Measurements from ENCODE around the gene M6PR. TPM values are rescaled to one million over a fixed set of nuclear protein-coding genes. Genes with fewer than 3 reads are reported as not detected.

The M6PR gene
- total and polyA plus RNA-seq, 2 of the 8 experiments (the other 6 are each of a cell fraction or from before 2014, with no cell fraction given), result 106 to 122 TPM

GRCh38 chr12:8948701-8949341 is 624 bp downstream of the M6PR start:
- Histone ChIP-seq H3K23me2 (ENCODE audit: low read depth, low read length) (no peaks in the 10 kb centered on the region), H2BK12ac (ENCODE audit: low read depth, low read length) (no peak overlapping the region), H2BK15ac (ENCODE audit: low read length) (no peak overlapping the region), H3K4me1 (replicated peaks in 1 of 4; ENCODE audit: control insufficient read depth in 3 of 4, insufficient read depth in 4 of 4, low read length in 3 of 4) (no peaks in the 10 kb centered on the region; a peak in 2 of 7 replicates), H3K18ac (ENCODE audit: extremely low read depth, low read length) (peak overlapping the region; percentile 36; the same call in 1 of the 2 replicates), H2AFZ (ENCODE audit: low read length) (peak overlapping the region; percentile 9; the same call in 1 of the 2 replicates), H3K36me3 (ENCODE audit: control insufficient read depth in 2 of 4, insufficient read depth in 4 of 4, low read length in 3 of 4) (peaks cover 4 to 19% (median 13%) of the 10 kb centered on the region in 4 experiments; a peak in 7 of 8 replicates), H2BK5ac (ENCODE audit: low read depth, low read length) (peak overlapping the region; percentile 67; the same call in 1 of the 2 replicates), H3K9me3 (ENCODE audit: insufficient read depth in 2 of 2, low read depth in 1 of 2, low read length in 1 of 2) (no peaks in the 10 kb centered on the region), H3K27me3 (replicated peaks in 1 of 4; ENCODE audit: control insufficient read depth in 3 of 4, extremely low read depth in 1 of 4, insufficient read depth in 3 of 4, low read length in 3 of 4) (no peaks in the 10 kb centered on the region), H4K5ac (ENCODE audit: insufficient read length, low read depth, low read length) (peak overlapping the region; percentile 18), H3K9ac (replicated peaks in 1 of 4; ENCODE audit: extremely low read depth in 1 of 4, low read depth in 3 of 4, low read length in 3 of 4) (peak overlapping the region; percentile 42 to 94 (median 72)), H3K27ac (ENCODE audit: low read depth, low read length) (peak overlapping the region; percentile 35), H3K4me3 (ENCODE audit: extremely low read depth in 1 of 4, insufficient read depth in 2 of 4, low read depth in 3 of 4, low read length in 4 of 4) (peak overlapping the region; percentile 61 to 93 (median 90)), H3K23ac (ENCODE audit: insufficient read length) (no peak overlapping the region), H3K56ac (replicated peaks; ENCODE audit: insufficient read length, low read depth, low read length) (no peak overlapping the region), H4K91ac (replicated peaks; ENCODE audit: insufficient read length, low read length) (no peak overlapping the region), H2BK20ac (ENCODE audit: low read length) (no peak overlapping the region), H3K14ac (ENCODE audit: insufficient read length) (no peak overlapping the region), H3K79me2 (ENCODE audit: control insufficient read depth in 1 of 2, insufficient read depth in 2 of 2, low read length in 2 of 2) (peaks cover 5 to 52% of the 10 kb centered on the region in 2 experiments), H2AK5ac (ENCODE audit: low read depth, low read length) (no peak overlapping the region), H3K4me2 (ENCODE audit: insufficient read depth in 1 of 2, low read depth in 2 of 2, low read length in 2 of 2) (peak overlapping the region; percentile 83 to 88), H4K8ac (ENCODE audit: extremely low read depth, insufficient read depth, low read length) (peak overlapping the region; percentile 76; the same call in 1 of the 2 replicates), H4K20me1 (replicated peaks in 1 of 2; ENCODE audit: control insufficient read depth in 1 of 2, insufficient read depth in 2 of 2, low read length in 2 of 2) (peaks cover 2 to 6% of the 10 kb centered on the region in 2 experiments), H3K4ac (replicated peaks; ENCODE audit: insufficient read length, low read depth, low read length) (no peak overlapping the region), H3K79me1 (ENCODE audit: low read depth, low read length) (peaks cover 13% of the 10 kb centered on the region), H2BK120ac (replicated peaks; ENCODE audit: low read depth, low read length) (no peak overlapping the region)
- ChIA-PET POLR2A (ENCODE audit: partially characterized antibody) (interaction anchor here (0.6 to 11.5 kb wide), 14 partner anchors 12 to 153 kb away, joined by 3 to 311 read pairs (median 4); partner anchors contain the start of gene PHC1), CTCF (ENCODE audit: partially characterized antibody) (interaction anchor here (0.6 to 12.2 kb wide), 8 partner anchors 12 to 116 kb away, joined by 3 to 119 read pairs (median 4); no protein-coding TSS in a partner anchor)
- peak; percentile 71 for TF ChIP-seq CHD1 (IDR thresholded peaks at IDR 0.05; ENCODE audit: low read depth, low read length)
- no peak for TF ChIP-seq CTBP2 (IDR thresholded peaks at IDR 0.05; ENCODE audit: borderline replicate concordance, insufficient read depth, insufficient read length, low read length)
- FAIRE-seq (no peak), DNase-seq (ENCODE audit: low read depth in 1 of 2, low spot score in 2 of 2) (peak in 1 of 2 experiments; percentile 48)
- WGBS, 2 experiments (ENCODE audit: extremely low coverage in 1 of 2, insufficient coverage in 1 of 2, insufficient read length in 1 of 2, insufficient replicate concordance in 2 of 2, low coverage in 1 of 2, low lambda C conversion rate in 2 of 2, missing lambda C conversion rate in 1 of 2), result 2% methylated on average over 15 of the region's 15 CpGs; no CpG with 5 or more reads in 1 of the 2 experiments

Measured in H1 (cell line).